Measurements from ENCODE around the gene POU6F1. TPM values are rescaled to one million over a fixed set of nuclear protein-coding genes. Genes with fewer than 3 reads are reported as not detected.

Gene POU6F1
- total and polyA plus RNA-seq, 2 experiments from 2014 or later, result 3.4 to 3.8 TPM

GRCh38 chr12:51188359-51189051 lies 29.4 kb downstream of the POU6F1 start:
- no peak overlapping the region for H3K4me3 ChIP-seq
- DNase-seq (ENCODE audit: low read depth in 1 of 2, low spot score in 1 of 2), result no peak
- TF ChIP-seq CTCF (IDR thresholded peaks at IDR 0.05; ENCODE audit: low read depth, low read length), result no peak
- H3K9me3 ChIP-seq (ENCODE audit: low read depth), result no peaks in the 10 kb centered on the region
- no peaks in the 10 kb centered on the region for H3K36me3 ChIP-seq
- no peaks in the 10 kb centered on the region for H3K27me3 ChIP-seq
- H3K27ac ChIP-seq, result no peak overlapping the region
- H3K4me1 ChIP-seq (ENCODE audit: low read depth), result peaks cover 7% of the 10 kb centered on the region

DNA sequence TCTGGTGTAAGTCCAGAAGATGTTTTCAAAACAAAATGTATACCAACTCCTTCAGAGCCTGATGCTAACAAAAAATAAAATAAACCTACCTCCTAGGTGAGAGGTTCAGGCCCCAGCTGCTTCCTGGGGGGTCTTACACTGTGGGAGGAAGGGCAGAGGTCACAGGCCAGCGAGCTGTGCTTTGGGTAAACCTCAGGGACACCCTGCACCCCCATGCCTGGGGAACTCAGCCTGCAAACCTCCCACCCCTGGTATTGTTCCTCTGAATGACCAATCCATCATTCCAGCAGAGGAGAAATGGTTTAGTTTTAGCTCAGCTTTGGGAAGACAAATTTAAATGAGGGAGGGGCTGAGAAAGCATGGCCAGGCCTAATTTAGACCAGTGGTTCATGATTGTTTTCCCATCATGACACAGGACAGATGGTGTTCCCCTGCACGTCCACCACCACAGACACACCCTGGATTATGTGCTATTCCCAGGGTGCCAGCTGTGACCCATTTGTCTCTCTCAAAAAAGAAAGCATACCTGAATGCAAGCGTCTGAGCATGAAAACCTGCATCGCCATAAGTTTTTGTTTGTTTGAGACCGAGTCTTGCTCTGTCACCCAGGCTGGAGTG lies 30.4 kb downstream of the POU6F1 start:
- Histone ChIP-seq H3K27me3 (no peaks in the 10 kb centered on the region), H3K4me3 (no peak overlapping the region), H3K27ac (no peak overlapping the region), H3K4me1 (ENCODE audit: low read depth) (peaks cover 7% of the 10 kb centered on the region), H3K36me3 (no peaks in the 10 kb centered on the region), H3K9me3 (ENCODE audit: low read depth) (no peaks in the 10 kb centered on the region)
- TF ChIP-seq CTCF (IDR thresholded peaks at IDR 0.05; ENCODE audit: low read depth, low read length), result no peak
- DNase-seq (ENCODE audit: low read depth in 1 of 2, low spot score in 1 of 2), result no peak

GRCh38 chr12:51186465-51187085 lies 31.3 kb downstream of the POU6F1 start:
- Histone ChIP-seq H3K4me3 (no peak overlapping the region), H3K36me3 (no peaks in the 10 kb centered on the region), H3K4me1 (ENCODE audit: low read depth) (peaks cover 7% of the 10 kb centered on the region), H3K27ac (peak overlapping the region; percentile 20), H3K9me3 (ENCODE audit: low read depth) (no peaks in the 10 kb centered on the region), H3K27me3 (no peaks in the 10 kb centered on the region)
- no peak for TF ChIP-seq CTCF (IDR thresholded peaks at IDR 0.05; ENCODE audit: low read depth, low read length)
- DNase-seq (ENCODE audit: low read depth in 1 of 2, low spot score in 1 of 2), result no peak

- Histone ChIP-seq H3K27ac (no peak overlapping the region), H3K4me1 (ENCODE audit: low read depth) (no peaks in the 10 kb centered on the region), H3K27me3 (no peaks in the 10 kb centered on the region), H3K36me3 (no peaks in the 10 kb centered on the region), H3K9me3 (ENCODE audit: low read depth) (no peaks in the 10 kb centered on the region), H3K4me3 (no peak overlapping the region)
- no peak for DNase-seq (ENCODE audit: low read depth in 1 of 2, low spot score in 1 of 2)
- TF ChIP-seq CTCF (IDR thresholded peaks at IDR 0.05; ENCODE audit: low read depth, low read length), result no peak
Measured at GRCh38 chr12:51185171-51185717, 32.6 kb downstream of the POU6F1 start.

DNA sequence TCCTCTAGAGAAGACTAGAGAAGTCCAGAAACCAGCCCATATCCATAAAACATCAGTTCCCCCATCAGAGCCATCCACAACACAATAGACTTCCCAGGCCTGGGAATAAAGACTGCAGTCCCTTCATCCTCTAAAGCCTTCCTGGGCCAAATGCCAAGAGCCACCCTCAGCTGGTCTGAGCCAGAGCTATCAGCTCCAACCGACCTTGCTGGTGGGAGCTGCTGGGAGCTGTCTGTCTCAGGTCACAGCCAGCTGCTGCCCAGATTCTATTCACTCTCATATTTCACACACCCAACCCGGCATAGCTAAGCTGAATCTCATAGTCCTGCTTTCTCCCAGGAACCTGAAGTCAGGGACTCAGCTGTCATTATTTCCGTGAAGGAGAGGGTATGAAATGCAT lies 34.0 kb downstream of the POU6F1 start:
- no peak for TF ChIP-seq CTCF (IDR thresholded peaks at IDR 0.05; ENCODE audit: low read depth, low read length)
- H3K27ac ChIP-seq, result peak overlapping the region; percentile 11
- DNase-seq (ENCODE audit: low read depth in 1 of 2, low spot score in 1 of 2), result peak; percentile 77 to 80

More for the DNA sequence above, 34.0 kb downstream of the POU6F1 start:
- no peaks in the 10 kb centered on the region for H3K4me1 ChIP-seq (ENCODE audit: low read depth)
- H3K9me3 ChIP-seq (ENCODE audit: low read depth), result no peaks in the 10 kb centered on the region
- no peak overlapping the region for H3K4me3 ChIP-seq
- no peaks in the 10 kb centered on the region for H3K27me3 ChIP-seq
- H3K36me3 ChIP-seq, result no peaks in the 10 kb centered on the region

All from cardiac muscle cell (in vitro differentiated cells and primary cell).